ENCODE measurements around the gene RORC.
A peak's percentile ranks its signal among the peaks of the same experiment; 100 is the strongest.
"Not testable (repeated sequence)": the region's sequence is repeated elsewhere in the genome, so short reads cannot be mapped to it uniquely, and the experiment has no call there.

The RORC gene

GRCh38 chr1:151776665-151777062 lies 54.9 kb downstream of the RORC start:
- no peak for DNase-seq (ENCODE audit: extremely low read depth in 1 of 2, low read depth in 1 of 2)

DNA sequence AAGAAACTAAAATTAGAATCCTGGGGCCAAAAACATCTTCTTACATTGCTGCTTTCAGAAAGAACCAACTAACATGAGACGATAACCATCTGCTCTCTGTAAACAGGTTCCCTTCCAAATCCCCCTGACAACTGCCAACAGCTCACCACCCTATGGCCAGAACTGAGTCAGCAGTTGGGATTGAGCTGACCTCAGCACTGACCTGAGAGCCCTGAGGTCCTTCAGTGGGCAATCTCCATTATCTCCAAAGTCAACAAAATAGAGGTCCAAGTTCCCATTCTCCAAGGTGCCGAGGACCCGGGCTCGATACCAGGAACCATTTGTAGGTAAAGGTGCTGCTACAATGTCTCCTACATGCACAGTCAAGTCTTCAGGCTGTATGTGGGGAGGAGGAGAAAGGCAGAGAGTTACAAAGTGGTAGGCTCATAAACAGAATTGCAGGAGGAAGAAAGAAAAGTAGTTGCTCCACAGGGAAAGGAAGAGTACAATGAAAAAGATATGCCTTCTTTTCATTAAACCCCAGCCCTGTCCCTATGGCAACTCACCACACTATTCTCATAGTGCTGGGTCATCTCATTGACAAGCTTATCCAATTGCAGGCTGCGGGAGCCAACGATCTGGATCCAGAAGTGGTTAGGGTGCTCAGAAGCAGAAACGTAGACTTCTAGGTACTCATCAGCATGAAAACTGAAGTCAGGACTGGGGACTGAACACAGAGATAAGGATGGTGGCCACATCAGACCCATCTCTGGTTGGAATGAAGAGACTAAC lies 55.5 kb downstream of the RORC start:
- DNase-seq (ENCODE audit: extremely low read depth in 1 of 2, low read depth in 1 of 2): no peak

- no peak for DNase-seq (ENCODE audit: extremely low read depth in 1 of 2, low read depth in 1 of 2)
These were observed 57.2 kb downstream of the RORC start for GRCh38 chr1:151774256-151774922.

- no peak for DNase-seq (ENCODE audit: extremely low read depth in 1 of 2, low read depth in 1 of 2)
These were observed 57.9 kb downstream of the RORC start for GRCh38 chr1:151773702-151774101.

- DNase-seq (ENCODE audit: extremely low read depth in 1 of 2, low read depth in 1 of 2): not testable (repeated sequence)
These were observed 62.3 kb downstream of the RORC start for GRCh38 chr1:151769270-151769669.

DNA sequence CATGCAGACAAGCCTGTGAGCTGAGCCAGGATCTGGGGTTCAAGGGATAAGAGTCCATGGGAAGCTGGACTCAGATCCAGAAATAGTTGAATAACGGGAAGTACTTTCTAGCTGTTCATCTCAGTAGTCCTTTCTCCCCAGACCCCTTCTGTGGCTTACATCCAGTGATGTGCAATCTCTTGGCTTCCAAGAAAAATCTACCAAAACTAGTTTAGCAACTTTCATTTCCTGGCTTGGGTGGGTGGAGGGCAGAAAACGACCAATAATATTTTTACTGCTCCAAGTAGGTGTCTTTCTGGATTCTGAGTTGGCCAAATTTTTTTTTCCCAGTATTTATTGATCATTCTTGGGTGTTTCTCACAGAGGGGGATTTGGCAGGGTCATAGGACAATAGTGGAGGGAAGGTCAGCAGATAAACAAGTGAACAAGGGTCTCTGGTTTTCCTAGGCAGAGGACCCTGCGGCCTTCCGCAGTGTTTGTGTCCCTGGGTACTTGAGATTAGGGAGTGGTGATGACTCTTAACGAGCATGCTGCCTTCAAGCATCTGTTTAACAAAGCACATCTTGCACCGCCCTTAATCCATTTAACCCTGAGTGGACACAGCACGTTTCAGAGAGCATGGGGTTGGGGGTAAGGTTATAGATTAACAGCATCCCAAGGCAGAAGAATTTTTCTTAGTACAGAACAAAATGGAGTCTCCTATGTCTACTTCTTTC lies 63.1 kb downstream of the RORC start:
- DNase-seq (ENCODE audit: extremely low read depth in 1 of 2, low read depth in 1 of 2): not testable (repeated sequence)

DNA sequence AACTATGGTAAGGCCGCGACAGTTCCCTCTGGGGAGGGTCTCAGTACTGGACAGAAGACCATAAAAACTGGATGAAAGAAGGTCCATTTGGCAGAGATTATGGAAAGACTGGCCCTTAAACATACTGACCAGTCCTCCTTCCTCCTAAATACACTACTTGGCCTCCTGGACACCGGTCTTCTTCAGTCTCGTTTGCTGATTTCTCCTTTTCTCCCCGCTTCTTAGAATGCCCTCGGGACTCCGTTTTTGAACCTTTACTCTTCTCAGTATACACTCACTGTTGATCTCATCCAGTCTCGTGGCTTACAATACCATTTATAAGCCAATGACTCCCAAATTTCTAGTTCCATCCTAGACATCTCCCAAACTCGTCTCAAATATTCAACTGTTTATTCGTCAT lies 67.6 kb downstream of the RORC start:
- DNase-seq (ENCODE audit: extremely low read depth in 1 of 2, low read depth in 1 of 2): no peak

GRCh38 chr1:151762941-151763921 lies 68.4 kb downstream of the RORC start, which contains the start of gene MRPL9:
Gene MRPL9 (minus strand): TSS chr1:151763496. CDS start chr1:151763479, 17 bp downstream.
- DNase-seq (ENCODE audit: extremely low read depth in 1 of 2, low read depth in 1 of 2): peak; percentile 46 to 77

DNA sequence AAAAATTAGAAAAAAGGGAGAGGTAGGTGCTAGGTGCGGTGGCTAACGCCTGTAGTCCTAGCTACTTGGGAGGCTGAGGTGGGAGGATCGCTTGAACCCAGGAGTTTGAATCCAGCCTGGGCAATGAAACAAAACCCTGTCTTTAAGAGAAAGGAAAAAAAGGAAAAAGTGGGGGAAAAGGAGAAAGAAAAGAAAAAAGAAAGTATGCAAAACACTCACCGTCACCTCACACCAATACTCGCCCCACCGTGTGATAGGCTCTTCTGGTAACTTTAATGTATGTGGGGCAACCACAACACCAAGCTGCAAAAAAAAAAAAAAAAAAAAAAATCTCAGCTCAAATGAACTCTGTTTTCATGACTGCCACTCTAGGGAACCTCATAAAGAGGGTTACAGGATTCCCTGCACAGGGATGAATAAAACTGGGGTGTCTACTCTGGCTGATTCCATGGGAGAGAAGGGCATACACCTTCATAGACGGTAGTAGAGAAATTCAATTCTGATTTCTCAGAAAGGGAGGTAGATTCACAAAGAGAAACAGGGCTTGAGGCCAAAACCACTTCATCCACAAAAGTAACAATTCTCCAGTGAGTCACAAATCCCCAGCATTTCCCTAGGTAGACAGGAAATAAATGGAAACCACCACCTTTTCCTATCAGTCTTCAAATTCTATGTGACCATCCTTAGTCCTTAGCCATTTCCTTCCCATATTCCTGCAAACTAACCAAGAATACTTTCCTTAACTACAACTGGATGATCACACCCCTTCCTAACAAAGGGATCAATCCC lies 70.8 kb downstream of the RORC start:
- DNase-seq (ENCODE audit: extremely low read depth in 1 of 2, low read depth in 1 of 2): no peak

GRCh38 chr1:151759241-151759640 lies 72.4 kb downstream of the RORC start:
- no peak for DNase-seq (ENCODE audit: extremely low read depth in 1 of 2, low read depth in 1 of 2)

GRCh38 chr1:151756291-151756690 lies 75.3 kb downstream of the RORC start:
- no peak for DNase-seq (ENCODE audit: extremely low read depth in 1 of 2, low read depth in 1 of 2)

Measured in activated CD8-positive, alpha-beta memory T cell treated with anti-CD3 and anti-CD28 coated beads for 1 hour (primary cell).